Astrocyte (in vitro differentiated cells and primary cell): ENCODE data around the gene ARID2. TPM values are rescaled to one million over a fixed set of nuclear protein-coding genes. Genes with fewer than 3 reads are reported as not detected.

Experiments used
- DNase-seq: peaks from one replicate; pipeline ENCODE4 v3.0.0-alpha.2; 2010; ENCODE audit warnings: low read depth
- FAIRE-seq: peaks from 2 replicates; lab custom pipeline; 2011; peaks lifted over from hg19 to GRCh38; lab: Jason Lieb, UNC
- H2AFZ ChIP-seq: 2 replicates; pipeline ENCODE4 v1.6.0; 2012; ENCODE audit warnings: low read depth, low read length, inconsistent platforms
- H3K27ac ChIP-seq: 2 replicates; pipeline ENCODE4 v1.5.1; 2011; ENCODE audit warnings: low read depth, low read length, inconsistent platforms
- H3K27me3 ChIP-seq: 2 replicates; pipeline ENCODE4 v1.6.0; 2011; ENCODE audit warnings: low read length, inconsistent platforms; ENCODE audit not compliant: insufficient read depth
- H3K36me3 ChIP-seq: 2 replicates; pipeline ENCODE4 v1.5.1; 2011; ENCODE audit warnings: low read length, inconsistent platforms; ENCODE audit not compliant: insufficient read depth
- H3K4me1 ChIP-seq: 2 replicates; pipeline ENCODE4 v1.5.1; 2011; ENCODE audit warnings: low read length, inconsistent platforms; ENCODE audit not compliant: insufficient read depth
- H3K4me2 ChIP-seq: 2 replicates; pipeline ENCODE4 v1.6.0; 2012; ENCODE audit warnings: low read length, inconsistent platforms
- H3K4me3 ChIP-seq: 2 replicates; pipeline ENCODE4 v1.5.1; 2011; ENCODE audit warnings: low read depth, mild to moderate bottlenecking, low read length, inconsistent platforms; ENCODE audit not compliant: insufficient read depth
- H3K79me2 ChIP-seq: 2 replicates; pipeline ENCODE4 v1.6.0; 2012; ENCODE audit warnings: mild to moderate bottlenecking, low read length, inconsistent platforms; ENCODE audit not compliant: insufficient read depth
- H3K9ac ChIP-seq: 2 replicates; pipeline ENCODE4 v1.6.0; 2012; ENCODE audit warnings: mild to moderate bottlenecking, low read length, inconsistent platforms
- H3K9me3 ChIP-seq: 2 replicates; pipeline ENCODE4 v1.5.1; 2012; ENCODE audit warnings: low read depth, mild to moderate bottlenecking, low read length, inconsistent platforms; ENCODE audit not compliant: insufficient read depth
- H4K20me1 ChIP-seq: 2 replicates; pipeline ENCODE4 v1.6.0; 2012; ENCODE audit warnings: low read length, inconsistent platforms; ENCODE audit not compliant: insufficient read depth
- H3K27ac Mint-ChIP-seq: one replicate; pipeline ENCODE4 v1.8.0; 2021; ENCODE audit warnings: mild to moderate bottlenecking, mixed read lengths; ENCODE audit not compliant: unreplicated experiment
- H3K27me3 Mint-ChIP-seq: one replicate; pipeline ENCODE4 v1.8.0; 2021; ENCODE audit warnings: low read depth, mixed read lengths; ENCODE audit not compliant: unreplicated experiment
- H3K36me3 Mint-ChIP-seq: one replicate; pipeline ENCODE4 v1.8.0; 2021; ENCODE audit warnings: low read depth, mixed read lengths; ENCODE audit not compliant: unreplicated experiment
- H3K4me1 Mint-ChIP-seq: one replicate; pipeline ENCODE4 v1.8.0; 2021; ENCODE audit warnings: low read depth, mixed read lengths; ENCODE audit not compliant: unreplicated experiment
- H3K4me3 Mint-ChIP-seq: one replicate; pipeline ENCODE4 v1.8.0; 2021; ENCODE audit warnings: mild to moderate bottlenecking, moderate library complexity, mixed read lengths; ENCODE audit not compliant: unreplicated experiment
- H3K9me3 Mint-ChIP-seq: one replicate; pipeline ENCODE4 v1.8.0; 2021; ENCODE audit warnings: mild to moderate bottlenecking, mixed read lengths; ENCODE audit not compliant: unreplicated experiment
- CTCF ChIP-seq: IDR thresholded peaks from 2 replicates; pipeline ENCODE4 v1.5.1; 2011; ENCODE audit warnings: low read depth, mild to moderate bottlenecking, inconsistent platforms, low read length, moderate library complexity; ENCODE audit not compliant: insufficient read depth
- EZH2 ChIP-seq: IDR thresholded peaks from 2 replicates; pipeline ENCODE4 v1.6.1; 2012; ENCODE audit warnings: mild to moderate bottlenecking, low read length, inconsistent platforms; ENCODE audit not compliant: insufficient read depth
- total RNA-seq: library from RNA; stranded (reverse); gene quantifications from 2 replicates; pipeline ENCODE4 v1.2.1, GENCODE V29; 2021

The ARID2 gene
- total RNA-seq, 1 donor from 2014 or later, result 23.8 TPM

- Histone ChIP-seq H3K4me2 (no peak overlapping the region), H2AFZ (no peak overlapping the region), H3K9ac (no peak overlapping the region), H3K9me3 (no peaks in the 10 kb centered on the region), H4K20me1 (no peaks in the 10 kb centered on the region), H3K27me3 (no peaks in the 10 kb centered on the region), H3K36me3 (no peaks in the 10 kb centered on the region), H3K4me3 (no peak overlapping the region), H3K79me2 (no peaks in the 10 kb centered on the region), H3K4me1 (peaks cover 5% of the 10 kb centered on the region), H3K27ac (no peak overlapping the region)
- no peak for FAIRE-seq
- DNase-seq, result no peak
- Mint-ChIP-seq H3K4me3 (peak overlapping the region; percentile 20), H3K27me3 (no peaks in the 10 kb centered on the region), H3K4me1 (peaks cover 12% of the 10 kb centered on the region), H3K9me3 (peaks cover 1% of the 10 kb centered on the region), H3K27ac (no peak overlapping the region), H3K36me3 (peaks cover 2% of the 10 kb centered on the region)
- no peak for TF ChIP-seq CTCF
Observed at GRCh38 chr12:45915405-45915804, 185.9 kb downstream of the ARID2 start.

GRCh38 chr12:45918818-45919217 is 189.3 kb downstream of the ARID2 start:
- Histone ChIP-seq H3K9me3 (no peaks in the 10 kb centered on the region), H4K20me1 (peaks cover 4% of the 10 kb centered on the region), H3K4me3 (no peak overlapping the region), H3K36me3 (peaks cover 19% of the 10 kb centered on the region), H3K4me2 (no peak overlapping the region), H3K9ac (no peak overlapping the region), H2AFZ (no peak overlapping the region), H3K79me2 (no peaks in the 10 kb centered on the region), H3K4me1 (peaks cover 2% of the 10 kb centered on the region), H3K27ac (no peak overlapping the region), H3K27me3 (no peaks in the 10 kb centered on the region)
- H3K36me3 Mint-ChIP-seq, result no peaks in the 10 kb centered on the region
- no peak overlapping the region for H3K27ac Mint-ChIP-seq
- TF ChIP-seq CTCF (no peak), EZH2 (no peak)
- DNase-seq (no peak), FAIRE-seq (no peak)
- H3K27me3 Mint-ChIP-seq, result no peaks in the 10 kb centered on the region
- H3K9me3 Mint-ChIP-seq, result peaks cover 1% of the 10 kb centered on the region
- H3K4me1 Mint-ChIP-seq, result peaks cover 8% of the 10 kb centered on the region
- H3K4me3 Mint-ChIP-seq, result no peak overlapping the region

- FAIRE-seq, result no peak
- H3K9ac ChIP-seq, result no peak overlapping the region
- peaks cover 53% of the 10 kb centered on the region for H3K36me3 ChIP-seq
- Mint-ChIP-seq H3K27ac (no peak overlapping the region), H3K36me3 (peaks cover 29% of the 10 kb centered on the region), H3K9me3 (peaks cover 4% of the 10 kb centered on the region), H3K4me1 (no peaks in the 10 kb centered on the region), H3K27me3 (no peaks in the 10 kb centered on the region), H3K4me3 (no peak overlapping the region)
- H3K9me3 ChIP-seq, result no peaks in the 10 kb centered on the region
- H2AFZ ChIP-seq, result no peak overlapping the region
- H3K27me3 ChIP-seq, result no peaks in the 10 kb centered on the region
- H3K4me3 ChIP-seq, result no peak overlapping the region
- H3K4me1 ChIP-seq, result no peaks in the 10 kb centered on the region
- H3K27ac ChIP-seq, result no peak overlapping the region
- H3K79me2 ChIP-seq, result no peaks in the 10 kb centered on the region
- TF ChIP-seq EZH2, result no peak
- TF ChIP-seq CTCF, result no peak
- H3K4me2 ChIP-seq, result no peak overlapping the region
- DNase-seq, result no peak
- peaks cover 4% of the 10 kb centered on the region for H4K20me1 ChIP-seq
Observed at GRCh38 chr12:45928309-45928708, 198.8 kb downstream of the ARID2 start.
